T-cell (primary cell): ENCODE results near the gene DPY19L2. TPM values are rescaled to one million over a fixed set of nuclear protein-coding genes. Genes with fewer than 3 reads are reported as not detected.

Experiments used
- ATAC-seq, 4 experiments: fragments of 200-7000 bp in 3 of 4; fragments of 150-1000 bp in 1 of 4; cut with Tn5 transposase; replicated peaks in 1 of 4; 1 replicate in 3 of 4; 2 replicates in 1 of 4; pipeline ENCODE4 v1.10.0; 2021; ENCODE audit warnings: moderate library complexity in 3 of 4, mild to moderate bottlenecking in 2 of 4, moderate number of reproducible peaks in 1 of 4
- CTCF ChIA-PET, 2 donors: fragments of 300-600 bp; sonication (Branson Sonifier 250); formaldehyde crosslinking; loops; one replicate each; lab custom pipeline; 2022; ENCODE audit warnings: antibody characterized with exemption in 2 of 2; lab: Charles Lee
- POLR2A ChIA-PET, 2 donors: fragments of 300-600 bp; sonication (Branson Sonifier 250); formaldehyde crosslinking; loops; one replicate each; lab custom pipeline; 2022; ENCODE audit warnings: antibody characterized with exemption in 2 of 2; lab: Charles Lee
- DNase-seq, 35 experiments: peaks; one replicate each; pipeline versions ENCODE4 v3.0.0 to v3.0.0-alpha.2; 2013 to 2023
- H3K27ac ChIP-seq: one replicate; pipeline ENCODE4 v1.5.1; 2013; ENCODE audit warnings: low read length
- H3K27me3 ChIP-seq, 2 experiments: replicated peaks in 1 of 2; 1 replicate in 1 of 2; 2 replicates in 1 of 2; pipeline versions ENCODE4 v1.6.1 to v1.7.0; 2013; ENCODE audit warnings: low read length in 1 of 2, mixed read lengths in 1 of 2; ENCODE audit not compliant: control insufficient read depth in 2 of 2, insufficient read depth in 2 of 2; ENCODE audit errors: extremely low read depth in 1 of 2
- H3K36me3 ChIP-seq, 2 donors: 1 replicate in 1 of 2; 2 replicates in 1 of 2; pipeline versions ENCODE4 v1.6.1 to v1.7.0; 2013; ENCODE audit warnings: low read length in 1 of 2; ENCODE audit not compliant: control insufficient read depth in 2 of 2, insufficient read depth in 1 of 2; ENCODE audit errors: extremely low read depth in 1 of 2
- H3K4me1 ChIP-seq, 2 experiments: 1 replicate in 1 of 2; 2 replicates in 1 of 2; pipeline versions ENCODE4 v1.6.1 to v1.7.0; 2013; ENCODE audit warnings: low read length in 2 of 2, mixed read lengths in 1 of 2; ENCODE audit not compliant: insufficient read depth in 2 of 2, control insufficient read depth in 1 of 2; ENCODE audit errors: extremely low read depth in 1 of 2
- H3K4me3 ChIP-seq, 2 donors: 1 replicate in 1 of 2; 2 replicates in 1 of 2; pipeline versions ENCODE4 v1.5.1 to v1.7.0; 2013; ENCODE audit warnings: mild to moderate bottlenecking in 2 of 2, low read length in 1 of 2, moderate library complexity in 1 of 2; ENCODE audit not compliant: control insufficient read depth in 1 of 2; ENCODE audit errors: extremely low read depth in 1 of 2
- H3K9me3 ChIP-seq: 2 replicates; pipeline ENCODE4 v1.7.0; 2013
- H3K27ac Mint-ChIP-seq, 2 donors: one replicate each; pipeline ENCODE4 v1.8.0; 2020 to 2021; ENCODE audit warnings: mild to moderate bottlenecking in 2 of 2, mixed read lengths in 2 of 2
- H3K27me3 Mint-ChIP-seq, 2 donors: one replicate each; pipeline ENCODE4 v1.8.0; 2021 to 2022; ENCODE audit warnings: mixed read lengths in 2 of 2
- H3K36me3 Mint-ChIP-seq: one replicate; pipeline ENCODE4 v1.8.0; 2021; ENCODE audit warnings: mixed read lengths
- H3K4me1 Mint-ChIP-seq, 3 donors: one replicate each; pipeline ENCODE4 v1.8.0; 2020 to 2022; ENCODE audit warnings: mixed read lengths in 3 of 3, mild to moderate bottlenecking in 1 of 3
- H3K4me3 Mint-ChIP-seq, 3 donors: one replicate each; pipeline ENCODE4 v1.8.0; 2020 to 2022; ENCODE audit warnings: mild to moderate bottlenecking in 3 of 3, mixed read lengths in 3 of 3, moderate library complexity in 3 of 3
- H3K9me3 Mint-ChIP-seq, 3 donors: one replicate each; pipeline ENCODE4 v1.8.0; 2020 to 2022; ENCODE audit warnings: mixed read lengths in 3 of 3
- WGBS: methylation state at CpG from one replicate; pipeline ENCODE4 v1.1.5; 2013; ENCODE audit warnings: missing lambda C conversion rate; ENCODE audit not compliant: insufficient coverage; 5-methylcytosine and 5-hydroxymethylcytosine counted together
- total RNA-seq, 35 experiments: library from RNA in 6 of 35; stranded (reverse) in 6 of 35; fragments of 120-200 nt in 1 of 35; gene quantifications; one replicate each; pipeline versions ENCODE4 v1.2.1 to v1.2.4 and lab custom pipeline; 2013 to 2026

Gene DPY19L2
- total RNA-seq, 5 donors from 2014 or later (not counting 1 experiment from before 2014, with no cell fraction given), result 1.5 to 7.0 (median 3.8) TPM

DNA sequence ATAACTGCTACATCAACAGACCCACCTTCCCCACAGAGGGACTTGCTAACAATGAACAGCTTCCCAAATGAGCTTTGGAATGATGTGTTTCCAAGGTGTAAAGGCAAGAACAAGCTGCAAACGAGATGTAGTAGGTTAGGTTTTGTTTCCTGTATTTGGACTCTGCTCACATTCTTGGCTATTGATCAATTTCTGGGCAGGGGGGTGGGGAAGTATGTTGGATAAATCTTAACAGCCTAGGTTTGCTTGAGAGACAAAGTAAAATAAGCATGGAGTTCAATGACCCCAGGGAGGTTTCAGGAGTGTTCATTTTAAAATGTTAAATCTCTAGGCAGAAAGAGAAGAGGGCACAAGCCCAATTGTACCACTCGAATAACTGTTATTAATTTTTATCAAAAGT, 146.6 kb downstream of the DPY19L2 start:
- H3K9me3 Mint-ChIP-seq, result no peaks in the 10 kb centered on the region
- Histone ChIP-seq H3K4me3 (no peak overlapping the region), H3K9me3 (no peaks in the 10 kb centered on the region), H3K36me3 (no peaks in the 10 kb centered on the region), H3K4me1 (no peaks in the 10 kb centered on the region), H3K27ac (no peak overlapping the region), H3K27me3 (no peaks in the 10 kb centered on the region)
- no peak overlapping the region for H3K4me3 Mint-ChIP-seq
- DNase-seq (no peak), ATAC-seq (no peak)
- 33% methylated on average over 1 of the region's 2 CpGs for WGBS
- no peaks in the 10 kb centered on the region for H3K36me3 Mint-ChIP-seq
- H3K4me1 Mint-ChIP-seq, result no peaks in the 10 kb centered on the region
- H3K27me3 Mint-ChIP-seq, result no peaks in the 10 kb centered on the region
- H3K27ac Mint-ChIP-seq, result no peak overlapping the region
- CTCF ChIA-PET, result no interaction called here
- POLR2A ChIA-PET, result no interaction called here

Other genes starting within 250 kb of the DPY19L2 start
- 10 to 100 TPM in 3 of 5 donors, 1 to 10 TPM in 2; 8.5 to 18.6 (median 13.3) TPM for gene RXYLT1, start 111.4 kb upstream of the DPY19L2 start, total RNA-seq
- under 1 TPM in 4 of 5 donors, not detected in 1; 0.07 to 0.38 (median 0.17) TPM for gene SRGAP1, start 176.2 kb upstream of the DPY19L2 start, total RNA-seq